DOHH2 (cell line): ENCODE data around the gene MYL12A.

Experiments
- H3F3A ChIP-seq: fragments of 200-600 bp; sonication (generic), shearing (Covaris generic); 2 replicates; pipeline ENCODE4 v1.6.0; 2016; ENCODE audit warnings: antibody characterized with exemption, mild to moderate bottlenecking; ENCODE audit not compliant: control insufficient read depth, insufficient read depth
- H3K27ac ChIP-seq: fragments of 200-600 bp; sonication (generic); 2 replicates; pipeline ENCODE4 v1.5.1; 2014; ENCODE audit warnings: low read depth, mild to moderate bottlenecking, low read length, moderate library complexity
- H3K27me3 ChIP-seq: fragments of 200-600 bp; sonication (generic); 2 replicates; pipeline ENCODE4 v1.6.1; 2014; ENCODE audit warnings: mild to moderate bottlenecking, low read length, mixed read lengths; ENCODE audit not compliant: control insufficient read depth
- H3K36me3 ChIP-seq: fragments of 200-600 bp; sonication (generic); 2 replicates; pipeline ENCODE4 v1.6.1; 2014; ENCODE audit warnings: mild to moderate bottlenecking, low read length, moderate library complexity, mixed read lengths; ENCODE audit not compliant: control insufficient read depth
- H3K4me1 ChIP-seq: fragments of 200-600 bp; sonication (generic); 2 replicates; pipeline ENCODE4 v1.6.1; 2014; ENCODE audit warnings: mild to moderate bottlenecking, low read length, mixed read lengths; ENCODE audit not compliant: control insufficient read depth
- H3K4me2 ChIP-seq: fragments of 200-600 bp; sonication (generic); 2 replicates; pipeline ENCODE4 v1.6.0; 2014; ENCODE audit warnings: mild to moderate bottlenecking, low read length, moderate library complexity
- H3K4me3 ChIP-seq: fragments of 200-600 bp; sonication (generic); 2 replicates; pipeline ENCODE4 v1.5.1; 2014; ENCODE audit warnings: mild to moderate bottlenecking, low read length, mixed read lengths
- H3K79me2 ChIP-seq: fragments of 200-600 bp; sonication (generic); 2 replicates; pipeline ENCODE4 v1.6.1; 2014; ENCODE audit warnings: mild to moderate bottlenecking, low read length, mixed read lengths; ENCODE audit not compliant: control insufficient read depth
- H3K9me2 ChIP-seq: fragments of 200-600 bp; sonication (generic); replicated peaks from 2 replicates; pipeline ENCODE4 v1.6.1; 2014; ENCODE audit warnings: mild to moderate bottlenecking, low read length, mixed read lengths; ENCODE audit not compliant: control insufficient read depth
- H3K9me3 ChIP-seq: fragments of 200-600 bp; sonication (generic); 2 replicates; pipeline ENCODE4 v1.6.1; 2014; ENCODE audit warnings: antibody characterized with exemption, low read length, mixed read lengths; ENCODE audit not compliant: control insufficient read depth, insufficient read depth
- H4K20me1 ChIP-seq: fragments of 200-600 bp; sonication (generic); 2 replicates; pipeline ENCODE4 v1.6.0; 2014; ENCODE audit warnings: low read depth, mild to moderate bottlenecking, antibody characterized with exemption, low read length, moderate library complexity; ENCODE audit not compliant: control insufficient read depth, insufficient read depth
- CTCF ChIP-seq: fragments of 200-600 bp; sonication (generic); IDR thresholded peaks from one replicate; pipeline ENCODE4 v1.5.1; 2014; ENCODE audit warnings: antibody characterized with exemption, mild to moderate bottlenecking, low read depth, low read length; ENCODE audit not compliant: poor library complexity, severe bottlenecking
- EZH2phosphoT487 ChIP-seq: fragments of 200-600 bp; sonication (generic); IDR thresholded peaks from 2 replicates; pipeline ENCODE4 v1.6.1; 2017; ENCODE audit warnings: borderline replicate concordance, mild to moderate bottlenecking, antibody characterized with exemption, low read length, moderate library complexity, mixed read lengths

MYL12A gene

GRCh38 chr18:3283908-3284307 lies 36.3 kb downstream of the MYL12A start:
- Histone ChIP-seq H3K4me3 (no peak overlapping the region), H3K36me3 (peaks cover 11% of the 10 kb centered on the region), H3K9me3 (peaks cover 4% of the 10 kb centered on the region; the same call in 1 of the 2 replicates), H3K27me3 (no peaks in the 10 kb centered on the region), H3K9me2 (no peaks in the 10 kb centered on the region), H4K20me1 (no peaks in the 10 kb centered on the region), H3F3A (peaks cover 17% of the 10 kb centered on the region), H3K4me1 (peaks cover 20% of the 10 kb centered on the region), H3K4me2 (no peak overlapping the region), H3K27ac (no peak overlapping the region), H3K79me2 (no peaks in the 10 kb centered on the region)
- TF ChIP-seq CTCF (no peak), EZH2phosphoT487 (no peak)

- no peak overlapping the region for H3K4me2 ChIP-seq
- H3K27ac ChIP-seq: no peak overlapping the region
- H3K27me3 ChIP-seq: no peaks in the 10 kb centered on the region
- H3K36me3 ChIP-seq: peaks cover 8% of the 10 kb centered on the region
- H3K9me3 ChIP-seq: peaks cover 4% of the 10 kb centered on the region; the same call in 1 of the 2 replicates
- no peaks in the 10 kb centered on the region for H4K20me1 ChIP-seq
- H3K4me1 ChIP-seq: peaks cover 14% of the 10 kb centered on the region
- H3K79me2 ChIP-seq: no peaks in the 10 kb centered on the region
- peaks cover 11% of the 10 kb centered on the region; the same call in 1 of the 2 replicates for H3F3A ChIP-seq
- no peak for TF ChIP-seq EZH2phosphoT487
- TF ChIP-seq CTCF: no peak
- no peak overlapping the region for H3K4me3 ChIP-seq
- no peaks in the 10 kb centered on the region for H3K9me2 ChIP-seq
Measured at GRCh38 chr18:3284501-3284900, 36.9 kb downstream of the MYL12A start.

DNA sequence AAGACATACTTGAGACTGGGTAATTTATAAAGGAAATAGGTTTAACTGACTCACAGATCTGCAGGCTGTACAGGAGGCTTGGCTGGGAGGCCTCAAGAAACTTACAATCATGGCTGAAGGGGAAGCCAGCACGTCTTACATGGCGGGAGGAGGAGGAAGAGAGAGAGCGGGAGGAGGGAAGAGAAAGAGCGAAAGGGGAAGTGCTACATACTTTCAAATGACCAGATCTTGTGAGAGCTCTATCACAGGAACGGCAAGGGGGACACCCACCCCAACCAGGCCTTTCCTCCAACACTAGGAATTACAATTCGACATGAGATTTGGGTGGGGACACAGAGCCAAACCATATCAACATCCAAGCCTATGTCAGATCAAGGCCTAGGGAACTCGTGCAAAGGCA lies 38.6 kb downstream of the MYL12A start:
- Histone ChIP-seq H3K4me2 (no peak overlapping the region), H3K36me3 (no peaks in the 10 kb centered on the region), H3F3A (no peaks in the 10 kb centered on the region), H3K27ac (no peak overlapping the region), H3K27me3 (no peaks in the 10 kb centered on the region), H3K4me3 (no peak overlapping the region), H4K20me1 (no peaks in the 10 kb centered on the region), H3K9me3 (peaks cover 7% of the 10 kb centered on the region; the same call in 1 of the 2 replicates), H3K4me1 (0 out of 2 replicates have a peak, but pooled peaks cover 4% of the 10 kb centered on the region), H3K9me2 (no peaks in the 10 kb centered on the region), H3K79me2 (no peaks in the 10 kb centered on the region)
- TF ChIP-seq CTCF: no peak
- no peak for TF ChIP-seq EZH2phosphoT487
